RWPE2 (cell line): ENCODE results near the gene RNF130.
"Not testable (repeated sequence)": the region's sequence is repeated elsewhere in the genome, so short reads cannot be mapped to it uniquely, and the experiment has no call there.

Source experiments
- ATAC-seq: fragments of 200-7000 bp; cut with Tn5 transposase; 3 replicates; pipeline ENCODE4 v1.9.1; 2021; ENCODE audit warnings: low read depth
- DNase-seq: peaks from one replicate; pipeline ENCODE4 v3.0.0-alpha.2; 2020; ENCODE audit warnings: low spot score
- H3K27ac ChIP-seq: fragments of 450-650 bp; 2 replicates; pipeline ENCODE4 v1.5.1; 2017; ENCODE audit warnings: mild to moderate bottlenecking; ENCODE audit not compliant: poor library complexity, severe bottlenecking
- H3K27me3 ChIP-seq: fragments of 250-450 bp; sonication (Bioruptor Pico); 2 replicates; pipeline ENCODE4 v1.5.1; 2021; ENCODE audit warnings: mild to moderate bottlenecking, moderate library complexity; ENCODE audit not compliant: insufficient read depth, poor library complexity, severe bottlenecking
- H3K36me3 ChIP-seq: fragments of 250-450 bp; sonication (Bioruptor Pico); 2 replicates; pipeline ENCODE4 v1.5.1; 2020; ENCODE audit warnings: low read depth, mild to moderate bottlenecking, moderate library complexity
- H3K4me1 ChIP-seq: fragments of 250-450 bp; sonication (Bioruptor Pico); 2 replicates; pipeline ENCODE4 v1.5.1; 2021; ENCODE audit warnings: mild to moderate bottlenecking, moderate library complexity; ENCODE audit not compliant: insufficient read depth, poor library complexity, severe bottlenecking
- H3K4me3 ChIP-seq: fragments of 250-450 bp; sonication (Bioruptor Pico); 2 replicates; pipeline ENCODE4 v1.5.1; 2021; ENCODE audit warnings: mild to moderate bottlenecking, moderate library complexity; ENCODE audit not compliant: severe bottlenecking
- H3K9me3 ChIP-seq: fragments of 250-450 bp; sonication (Bioruptor Pico); 2 replicates; pipeline ENCODE4 v1.5.1; 2021; ENCODE audit warnings: mild to moderate bottlenecking, moderate library complexity; ENCODE audit not compliant: severe bottlenecking
- TF ChIP-seq, protein P1 (sequence below): fragments of 450-650 bp; IDR thresholded peaks from one replicate; pipeline ENCODE4 v1.5.1; 2017; ENCODE audit warnings: mild to moderate bottlenecking, moderate library complexity; ENCODE audit not compliant: poor library complexity, severe bottlenecking

Gene RNF130

GRCh38 chr5:180003127-180003526 is 68.4 kb downstream of the RNF130 start:
- no peak for DNase-seq
- TF ChIP-seq, protein P1, sequence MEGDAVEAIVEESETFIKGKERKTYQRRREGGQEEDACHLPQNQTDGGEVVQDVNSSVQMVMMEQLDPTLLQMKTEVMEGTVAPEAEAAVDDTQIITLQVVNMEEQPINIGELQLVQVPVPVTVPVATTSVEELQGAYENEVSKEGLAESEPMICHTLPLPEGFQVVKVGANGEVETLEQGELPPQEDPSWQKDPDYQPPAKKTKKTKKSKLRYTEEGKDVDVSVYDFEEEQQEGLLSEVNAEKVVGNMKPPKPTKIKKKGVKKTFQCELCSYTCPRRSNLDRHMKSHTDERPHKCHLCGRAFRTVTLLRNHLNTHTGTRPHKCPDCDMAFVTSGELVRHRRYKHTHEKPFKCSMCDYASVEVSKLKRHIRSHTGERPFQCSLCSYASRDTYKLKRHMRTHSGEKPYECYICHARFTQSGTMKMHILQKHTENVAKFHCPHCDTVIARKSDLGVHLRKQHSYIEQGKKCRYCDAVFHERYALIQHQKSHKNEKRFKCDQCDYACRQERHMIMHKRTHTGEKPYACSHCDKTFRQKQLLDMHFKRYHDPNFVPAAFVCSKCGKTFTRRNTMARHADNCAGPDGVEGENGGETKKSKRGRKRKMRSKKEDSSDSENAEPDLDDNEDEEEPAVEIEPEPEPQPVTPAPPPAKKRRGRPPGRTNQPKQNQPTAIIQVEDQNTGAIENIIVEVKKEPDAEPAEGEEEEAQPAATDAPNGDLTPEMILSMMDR: no peak

DNA sequence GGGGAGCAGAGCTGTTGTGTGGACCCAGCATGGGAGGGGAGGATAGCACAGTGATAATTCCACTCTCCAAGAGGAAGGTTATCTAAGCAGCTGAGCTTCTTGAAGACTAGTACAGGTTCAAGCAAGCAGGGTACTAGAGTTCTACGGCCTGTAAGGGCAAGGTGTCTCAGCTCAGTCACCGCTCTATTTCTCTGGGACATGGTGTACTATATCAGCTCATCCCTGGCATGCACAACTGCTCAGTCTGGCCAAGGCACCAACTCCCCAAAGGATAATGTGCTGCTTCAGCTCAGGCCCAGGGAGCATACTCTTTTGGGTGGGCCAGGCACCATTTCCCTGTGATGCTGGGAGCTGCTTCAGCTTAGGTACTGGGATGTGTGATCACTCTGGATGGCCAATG is 69.8 kb downstream of the RNF130 start:
- H3K27me3 ChIP-seq: no peaks in the 10 kb centered on the region
- no peak for DNase-seq
- H3K9me3 ChIP-seq: no peaks in the 10 kb centered on the region
- no peak overlapping the region for H3K27ac ChIP-seq
- TF ChIP-seq, protein P1: no peak
- no peaks in the 10 kb centered on the region for H3K4me1 ChIP-seq
- ATAC-seq: no peak
- H3K4me3 ChIP-seq: no peak overlapping the region
- no peaks in the 10 kb centered on the region for H3K36me3 ChIP-seq

More at GRCh38 chr5:180003127-180003526, 68.4 kb downstream of the RNF130 start:
- H3K36me3 ChIP-seq: no peaks in the 10 kb centered on the region
- no peaks in the 10 kb centered on the region for H3K9me3 ChIP-seq
- no peaks in the 10 kb centered on the region for H3K4me1 ChIP-seq
- H3K4me3 ChIP-seq: no peak overlapping the region
- H3K27ac ChIP-seq: no peak overlapping the region
- H3K27me3 ChIP-seq: no peaks in the 10 kb centered on the region
- no peak for ATAC-seq

GRCh38 chr5:180001136-180001535 is 70.4 kb downstream of the RNF130 start:
- Histone ChIP-seq H3K4me1 (no peaks in the 10 kb centered on the region), H3K4me3 (no peak overlapping the region), H3K36me3 (no peaks in the 10 kb centered on the region), H3K27me3 (no peaks in the 10 kb centered on the region), H3K27ac (no peak overlapping the region), H3K9me3 (no peaks in the 10 kb centered on the region)
- ATAC-seq (no peak), DNase-seq (no peak)
- TF ChIP-seq, protein P1: no peak

GRCh38 chr5:179998485-179998884 is 73.1 kb downstream of the RNF130 start:
- DNase-seq (no peak), ATAC-seq (no peak)
- TF ChIP-seq, protein P1: no peak
- H3K36me3 ChIP-seq: no peaks in the 10 kb centered on the region
- H3K27me3 ChIP-seq: no peaks in the 10 kb centered on the region
- no peak overlapping the region for H3K4me3 ChIP-seq
- H3K9me3 ChIP-seq: no peaks in the 10 kb centered on the region
- H3K4me1 ChIP-seq: no peaks in the 10 kb centered on the region
- H3K27ac ChIP-seq: no peak overlapping the region

GRCh38 chr5:179994583-179995323 is 76.8 kb downstream of the RNF130 start:
- no peak for ATAC-seq
- H3K9me3 ChIP-seq: no peaks in the 10 kb centered on the region
- H3K27me3 ChIP-seq: no peaks in the 10 kb centered on the region
- no peaks in the 10 kb centered on the region for H3K36me3 ChIP-seq
- no peaks in the 10 kb centered on the region for H3K4me1 ChIP-seq
- no peak for DNase-seq
- no peak overlapping the region for H3K27ac ChIP-seq
- no peak overlapping the region for H3K4me3 ChIP-seq
- TF ChIP-seq, protein P1: no peak

DNA sequence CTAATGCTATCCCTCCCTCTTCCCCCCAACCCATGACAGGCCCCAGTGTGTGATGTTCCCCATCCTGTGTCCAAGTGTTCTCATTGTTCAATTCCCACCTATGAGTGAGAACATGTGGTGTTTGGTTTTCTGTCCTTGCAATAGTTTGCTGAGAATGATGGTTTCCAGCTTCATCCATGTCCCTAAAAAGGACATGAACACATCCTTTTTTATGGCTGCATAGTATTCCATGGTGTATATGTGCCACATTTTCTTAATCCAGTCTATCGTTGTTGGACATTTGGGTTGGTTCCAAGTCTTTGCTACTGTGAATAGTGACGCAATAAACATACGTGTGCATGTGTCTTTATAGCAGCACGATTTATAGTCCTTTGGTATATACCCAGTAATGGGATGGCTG is 78.7 kb downstream of the RNF130 start:
- H3K27me3 ChIP-seq, H3K36me3 ChIP-seq, H3K27ac ChIP-seq, DNase-seq, H3K4me3 ChIP-seq, ATAC-seq, H3K4me1 ChIP-seq, H3K9me3 ChIP-seq: not testable (repeated sequence)
